HG03175 (cell line): ENCODE results near the gene SLC6A14.

Experiments used
- ATAC-seq: cut with Tn5 transposase; IDR thresholded peaks from one replicate; pipeline ENCODE4 v1.9.1; 2021; ENCODE audit warnings: mild to moderate bottlenecking, moderate library complexity; ENCODE audit not compliant: unreplicated experiment

The SLC6A14 gene

GRCh38 chrX:116436358-116436816 is at the start of gene SLC6A14:
TSS of gene SLC6A14 (plus strand) at chrX:116436606. CDS start at chrX:116436710, 104 bp downstream.
- ATAC-seq, result no peak

DNA sequence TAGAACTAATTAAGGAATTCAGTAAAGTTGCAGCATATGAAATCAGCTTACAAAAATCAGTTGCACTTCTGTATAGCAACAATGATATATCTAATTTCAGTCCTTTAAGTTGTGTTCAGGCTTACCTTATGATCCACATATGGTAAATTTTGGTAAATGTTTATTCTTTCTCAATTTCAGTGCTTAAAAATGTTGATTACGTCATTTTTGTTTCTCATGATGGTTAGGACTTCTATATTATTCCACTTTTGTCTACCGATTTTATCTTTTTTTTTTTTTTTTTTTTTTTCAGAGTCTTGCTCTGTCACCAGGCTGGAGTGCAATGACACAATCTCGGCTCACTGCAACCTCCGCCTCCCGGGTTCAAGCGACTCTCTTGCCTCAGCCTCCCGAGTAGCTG is 40.7 kb upstream of the SLC6A14 start:
- ATAC-seq, result no peak

DNA sequence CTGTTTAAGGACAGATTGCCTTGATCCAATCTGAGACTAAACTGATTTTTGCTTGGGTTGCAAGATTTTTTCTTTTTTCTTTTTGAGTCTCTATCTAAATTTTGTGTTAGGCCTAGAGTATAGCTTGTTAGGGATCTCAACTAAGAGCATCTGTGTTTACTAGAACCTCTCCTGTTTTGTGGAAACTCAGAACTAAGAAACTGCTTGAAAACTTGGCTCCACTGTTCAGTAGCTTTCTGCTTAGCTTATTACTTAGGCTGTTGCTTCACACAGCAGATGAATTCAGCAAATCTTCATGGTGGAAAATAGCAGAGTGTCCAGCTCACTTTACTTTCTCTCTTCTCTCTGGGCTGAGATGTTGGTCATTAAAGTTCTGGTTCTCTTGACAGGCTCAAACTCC is 36.7 kb upstream of the SLC6A14 start:
- ATAC-seq, result no peak

DNA sequence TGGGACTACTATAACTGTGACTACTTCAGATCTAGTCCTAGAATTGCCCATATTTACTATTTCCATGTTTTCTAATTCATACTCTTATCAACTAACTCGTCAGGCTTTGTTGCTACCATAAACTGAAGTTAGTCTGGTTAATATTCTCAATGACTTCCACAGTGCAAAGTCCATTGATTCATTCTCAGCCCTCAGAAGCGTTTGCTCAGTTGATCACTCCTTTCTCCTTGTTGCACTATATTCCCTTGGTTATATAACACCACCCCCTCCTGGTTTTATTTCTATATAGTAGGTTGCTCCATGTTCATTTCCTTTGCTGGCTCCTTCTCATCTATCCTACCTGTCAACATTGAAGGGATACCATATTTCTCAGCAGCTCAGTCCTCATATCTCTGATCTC is 27.2 kb upstream of the SLC6A14 start:
- ATAC-seq, result no peak

- no peak for ATAC-seq
These were observed 23.1 kb upstream of the SLC6A14 start for GRCh38 chrX:116413273-116413672.

- ATAC-seq, result no peak
These were observed 19.2 kb upstream of the SLC6A14 start for GRCh38 chrX:116417214-116417613.

DNA sequence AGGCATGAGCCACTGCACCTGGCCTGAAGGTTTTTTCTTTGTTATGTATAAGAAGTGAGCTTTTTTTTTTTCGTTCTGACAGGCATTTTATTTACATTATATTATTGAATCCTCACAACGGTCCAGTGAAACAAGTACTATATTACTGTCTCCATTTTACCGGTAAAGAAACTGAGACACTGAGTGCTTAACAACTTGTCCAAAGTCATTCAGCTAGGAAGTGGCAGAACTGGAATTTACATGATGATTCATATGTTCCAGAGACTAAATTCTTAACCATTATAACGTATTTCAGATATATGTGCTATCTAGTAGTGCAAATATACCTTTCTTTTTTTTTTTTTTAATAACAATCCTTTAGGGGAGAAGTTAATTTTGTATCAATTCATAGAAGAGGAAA is 18.4 kb upstream of the SLC6A14 start:
- no peak for ATAC-seq

DNA sequence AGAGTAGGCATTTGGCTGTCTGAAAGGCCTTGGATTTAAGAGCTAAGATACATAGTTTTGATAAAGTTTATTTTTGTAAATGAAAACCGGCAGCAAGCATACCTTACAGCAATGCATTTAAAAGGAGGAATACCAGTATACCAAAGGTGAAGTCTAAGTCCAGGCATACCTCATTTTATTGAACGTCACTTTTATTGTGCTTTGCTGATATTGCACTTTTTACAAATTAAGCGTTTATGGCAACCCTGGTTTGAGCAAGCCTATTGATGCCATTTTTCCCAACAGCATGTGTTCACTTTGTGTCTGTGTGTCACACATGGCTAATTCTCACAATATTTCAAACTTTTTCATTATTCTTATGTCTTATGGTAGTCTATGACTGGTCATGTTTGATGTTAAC is 8.4 kb upstream of the SLC6A14 start:
- no peak for ATAC-seq

DNA sequence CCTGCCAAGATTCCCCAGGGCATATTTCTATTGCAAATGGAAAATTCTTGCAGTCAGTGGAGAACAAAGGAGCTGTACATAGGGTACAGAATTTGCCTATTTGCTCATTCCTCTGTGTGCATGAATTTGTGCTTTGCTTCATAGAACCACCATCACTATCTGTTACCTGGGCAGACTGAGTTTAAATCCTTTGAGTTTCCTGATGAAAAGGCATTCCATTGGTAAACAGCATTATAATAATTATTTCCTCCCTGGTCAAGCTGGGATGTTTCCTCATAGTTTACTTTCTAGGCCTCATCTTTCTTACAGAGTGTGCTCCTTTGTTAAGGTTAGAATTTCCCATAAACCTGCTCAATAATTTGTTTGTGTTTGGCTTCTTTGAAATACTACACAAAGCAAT is 809 bp upstream of the SLC6A14 start:
- no peak for ATAC-seq

GRCh38 chrX:116449156-116449555 is 12.8 kb downstream of the SLC6A14 start:
- ATAC-seq, result no peak

GRCh38 chrX:116462822-116463221 is 26.4 kb downstream of the SLC6A14 start, which contains the start of gene CT83:
TSS of gene CT83 (minus strand) at chrX:116462976. CDS start at chrX:116462856, 120 bp downstream.
- ATAC-seq, result no peak

GRCh38 chrX:116480059-116480458 is 43.7 kb downstream of the SLC6A14 start:
- ATAC-seq, result no peak

- no peak for ATAC-seq
These were observed 53.7 kb downstream of the SLC6A14 start for GRCh38 chrX:116490104-116490503.

DNA sequence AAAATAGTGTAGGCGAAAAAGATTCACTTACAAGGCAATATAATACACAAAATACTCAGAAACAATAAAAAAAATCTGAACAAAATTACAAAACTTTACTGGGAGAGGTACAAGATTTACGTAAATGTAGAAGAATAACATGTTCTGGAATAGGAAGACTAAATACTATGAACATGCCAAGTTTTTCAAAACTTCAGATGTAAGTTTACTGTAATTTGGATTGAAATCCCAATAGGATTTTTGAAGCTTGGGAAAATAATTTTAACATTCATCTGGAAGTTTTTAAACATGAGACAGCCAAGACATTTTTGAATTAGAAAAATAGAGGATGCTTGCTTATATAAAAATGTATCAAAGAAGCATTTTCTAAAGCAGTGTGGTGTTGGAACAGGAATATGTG is 56.9 kb downstream of the SLC6A14 start:
- no peak for ATAC-seq

DNA sequence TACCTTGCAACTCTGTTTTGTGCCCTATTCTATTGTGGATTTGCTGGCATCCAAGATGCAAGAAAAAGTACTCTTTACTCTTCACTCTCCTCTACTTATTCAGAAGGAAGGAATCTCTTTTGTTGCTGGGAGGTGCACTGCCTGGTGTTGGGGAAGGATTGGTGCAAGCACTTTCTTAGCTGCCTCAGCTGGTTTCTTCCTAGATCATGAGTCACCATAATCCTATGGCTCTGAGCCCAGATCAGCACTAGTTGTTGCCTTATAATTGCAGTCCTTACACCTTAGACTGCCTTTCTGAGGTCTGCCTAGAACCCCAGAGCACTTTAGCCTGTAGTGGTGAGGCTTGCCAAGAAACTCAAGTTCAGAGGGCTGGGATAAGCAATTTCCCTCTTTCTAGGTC is 63.4 kb downstream of the SLC6A14 start:
- no peak for ATAC-seq
